ENCODE results near the gene LRCOL1.
A peak's percentile ranks its signal among the peaks of the same experiment; 100 is the strongest.

LRCOL1 gene

GRCh38 chr12:132610051-132610759 is at the start of gene LRCOL1:
LRCOL1 (minus strand) TSS chr12:132610582; CDS start chr12:132606251, 4,331 bp downstream.
- peak; percentile 59 for DNase-seq

- no peak for DNase-seq
Measured at GRCh38 chr12:132660052-132660451, 49.7 kb upstream of the LRCOL1 start.

DNA sequence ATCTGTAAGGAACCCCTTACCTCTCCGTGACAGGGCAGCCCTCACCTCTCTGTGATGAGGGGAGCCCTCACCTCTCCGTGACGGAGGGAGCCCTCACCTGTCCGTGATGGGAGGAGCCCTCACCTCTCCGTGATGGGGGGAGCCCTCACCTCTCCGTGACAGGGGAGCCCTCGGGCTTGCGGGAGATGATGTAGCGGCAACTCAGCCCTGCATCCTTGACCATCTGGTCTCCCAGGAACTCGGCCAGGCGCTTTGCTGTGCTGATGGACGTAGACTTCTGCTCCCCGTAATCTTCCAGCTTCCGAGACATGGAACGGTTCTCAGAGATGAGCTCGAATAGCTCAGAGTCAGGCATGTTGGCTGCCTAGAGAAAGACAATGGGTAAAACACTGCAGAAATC is 48.8 kb upstream of the LRCOL1 start:
- DNase-seq, result no peak

- no peak for DNase-seq
Measured at GRCh38 chr12:132658149-132658894, 47.9 kb upstream of the LRCOL1 start.

DNA sequence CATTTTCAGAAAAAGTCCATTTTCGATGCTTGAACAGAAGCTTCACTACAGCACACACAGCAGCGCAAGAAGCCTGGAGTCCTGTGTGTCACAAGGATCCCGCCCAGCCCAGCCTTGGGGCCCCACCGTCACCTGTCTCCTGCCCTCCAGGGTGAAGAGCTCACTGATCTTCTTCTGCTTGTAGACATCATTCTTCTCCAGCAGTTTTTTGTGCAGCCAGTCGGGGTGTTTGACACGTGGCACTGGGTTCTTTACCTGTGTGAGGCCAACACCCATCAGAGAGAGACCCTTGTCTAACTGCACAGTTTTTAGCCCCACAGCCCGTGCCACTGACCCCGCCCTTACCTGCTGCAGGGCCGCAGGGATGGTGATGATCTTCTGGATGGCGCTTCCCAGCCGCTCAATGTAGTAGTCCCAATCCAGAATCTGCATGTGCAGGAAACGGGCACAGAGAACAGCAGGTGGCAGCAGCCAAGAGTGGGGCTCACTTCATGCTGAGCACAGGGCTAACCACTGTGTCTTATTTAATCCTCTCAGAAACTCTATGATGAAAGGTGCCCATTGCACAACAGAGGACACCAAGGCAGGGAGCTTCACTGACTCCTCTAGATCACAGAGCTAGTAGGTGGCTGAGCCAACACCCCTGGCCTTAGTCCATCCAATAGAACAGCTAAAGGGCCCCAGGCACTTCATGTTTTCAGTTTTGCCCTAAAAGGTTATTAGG is 46.8 kb upstream of the LRCOL1 start:
- DNase-seq, result no peak

DNA sequence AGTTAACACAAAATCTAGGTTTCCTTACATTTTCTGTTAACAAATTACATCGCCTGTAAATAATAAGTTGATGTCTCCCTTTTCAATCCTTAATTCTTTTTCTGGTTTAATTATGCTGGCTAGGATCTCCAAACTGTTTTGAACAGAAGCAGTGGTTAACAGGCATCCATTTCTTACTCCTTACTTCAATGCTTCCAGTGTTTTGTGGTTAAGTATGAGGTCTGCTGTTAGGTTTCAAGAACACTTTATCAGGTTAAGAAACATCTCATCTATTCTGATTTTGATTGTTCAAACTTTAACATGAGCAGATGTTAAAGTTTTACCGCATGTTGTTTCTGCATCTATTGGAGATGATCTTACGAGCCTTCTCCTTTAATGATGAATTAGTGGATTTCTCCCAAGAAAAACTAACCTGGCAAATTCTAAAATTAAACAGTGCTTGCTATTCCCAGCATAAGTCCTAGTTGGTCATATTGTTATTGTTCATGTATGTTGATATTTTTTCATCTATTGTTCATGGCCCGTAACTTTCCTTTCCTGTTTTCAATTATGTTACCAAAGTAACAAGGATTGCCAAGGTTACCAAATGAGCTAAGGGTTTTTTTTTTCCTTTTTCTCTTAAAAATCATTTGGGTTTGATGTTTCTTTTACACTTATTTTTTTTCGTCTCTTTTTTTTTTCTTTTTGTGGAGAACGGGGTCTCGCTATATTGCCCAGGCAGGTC is 43.3 kb upstream of the LRCOL1 start:
- DNase-seq, result no peak

DNA sequence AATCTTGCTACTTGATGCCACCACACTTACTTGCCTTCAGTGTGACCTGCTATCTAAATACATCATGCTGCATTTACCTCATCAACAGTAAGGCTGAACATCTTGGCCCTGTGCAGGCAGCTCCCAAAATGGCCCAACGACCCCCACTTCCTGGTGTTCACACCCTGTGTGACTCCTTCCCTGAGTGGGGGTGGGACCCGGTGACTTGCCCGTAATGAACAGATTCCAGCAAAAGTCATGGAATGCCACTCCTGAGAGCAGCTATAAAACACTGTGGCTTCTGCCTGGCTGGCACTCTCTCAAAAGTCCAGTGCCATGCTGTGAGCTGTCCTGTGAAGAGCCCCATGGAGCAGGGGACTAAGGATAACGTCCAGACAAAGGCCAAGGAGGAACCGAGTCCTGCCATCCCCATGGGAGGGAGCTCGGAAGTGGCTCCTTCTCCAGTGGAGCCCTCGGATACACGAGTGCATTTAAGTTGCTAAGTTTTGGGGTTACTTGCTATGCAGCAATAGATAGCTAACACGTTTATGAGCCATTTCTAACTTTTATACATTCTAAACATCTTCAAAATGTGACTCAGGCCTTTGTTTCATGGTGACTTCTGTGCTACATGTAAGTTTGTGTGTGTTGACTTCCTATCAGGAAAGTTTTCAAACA is 41.2 kb upstream of the LRCOL1 start:
- DNase-seq, result no peak

DNA sequence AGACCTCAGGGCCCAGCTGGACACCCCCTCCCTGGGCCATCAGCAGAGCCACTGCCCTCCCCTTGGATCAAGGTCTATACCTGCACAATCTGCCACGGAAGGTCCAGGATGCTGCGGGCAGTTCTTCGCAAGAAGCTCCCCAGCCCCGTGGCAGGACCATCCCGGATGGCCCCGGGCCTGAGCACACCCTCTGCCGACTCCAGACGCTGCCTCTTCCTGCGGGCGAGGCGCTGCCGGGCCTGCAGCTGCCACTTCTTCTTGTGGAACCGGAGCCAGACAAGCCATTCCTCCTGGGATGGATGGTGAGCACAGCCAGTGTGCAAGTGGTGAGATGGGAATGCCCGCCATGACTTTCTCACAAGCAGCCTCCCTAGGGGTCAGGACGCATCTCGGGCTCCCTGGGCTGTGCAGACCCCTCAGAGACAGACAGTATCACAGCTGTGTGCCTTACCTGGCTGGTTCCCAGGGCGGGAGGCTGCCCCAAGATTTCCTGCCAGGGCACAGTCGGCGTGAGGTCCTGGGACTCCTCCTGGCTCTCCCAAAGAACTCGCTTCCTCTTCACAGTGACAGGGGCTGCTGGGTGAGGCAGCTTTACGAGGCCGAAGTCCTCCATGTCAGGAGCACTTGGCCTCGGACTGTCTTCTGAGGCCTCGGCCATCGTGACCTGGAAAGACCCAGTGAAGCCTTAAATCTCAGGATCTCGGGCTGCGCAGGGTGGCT is 39.0 kb upstream of the LRCOL1 start:
- no peak for DNase-seq

DNA sequence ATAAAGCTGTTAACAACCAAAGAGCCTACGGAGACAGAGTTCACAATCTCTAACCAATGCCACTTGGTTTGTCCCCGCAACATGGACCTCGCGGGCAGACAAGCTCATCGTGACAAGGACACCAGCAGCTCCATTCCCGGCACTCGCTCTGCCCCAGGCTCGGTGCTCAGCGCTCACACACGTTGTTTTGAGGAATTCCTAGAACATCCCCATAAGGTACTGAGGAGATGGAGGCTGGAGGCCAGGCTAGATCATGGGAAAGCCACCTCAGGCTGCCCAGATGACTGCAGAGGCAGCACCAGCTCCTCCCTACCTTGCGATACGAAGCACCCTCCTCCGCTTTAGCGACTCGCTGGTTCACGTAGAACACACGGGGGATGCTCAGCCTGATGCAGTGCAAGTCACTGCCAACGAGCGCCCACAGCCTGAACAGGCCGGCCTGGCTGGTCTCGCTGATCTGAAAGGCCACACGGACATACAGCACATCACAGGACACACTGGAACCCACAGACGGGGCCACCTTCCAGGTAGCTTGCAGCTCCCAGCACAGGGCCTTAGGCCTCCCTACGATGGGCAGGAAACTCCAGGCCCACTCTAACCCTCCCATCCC is 38.3 kb upstream of the LRCOL1 start:
- DNase-seq, result no peak

DNA sequence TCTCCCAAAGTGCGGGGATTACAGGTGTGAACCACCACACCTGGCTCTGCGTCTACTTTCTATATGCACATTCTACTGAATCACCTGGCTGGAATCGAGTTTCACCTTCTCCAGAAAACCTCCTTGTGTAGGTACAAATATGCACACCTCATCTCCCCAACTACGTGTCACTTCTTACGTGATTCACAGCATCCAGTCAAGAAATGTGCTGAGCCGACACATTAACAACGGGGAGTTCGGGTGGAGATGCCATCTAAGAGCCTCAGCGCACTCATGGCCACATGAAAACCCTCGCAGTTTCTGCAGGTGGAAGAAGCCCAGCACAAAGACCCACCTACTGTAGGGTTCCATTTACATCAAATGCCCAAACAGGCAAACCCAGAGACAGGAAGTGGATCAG is 37.5 kb upstream of the LRCOL1 start:
- no peak for DNase-seq

- DNase-seq, result no peak
Measured at GRCh38 chr12:132646850-132647249, 36.5 kb upstream of the LRCOL1 start.

DNA sequence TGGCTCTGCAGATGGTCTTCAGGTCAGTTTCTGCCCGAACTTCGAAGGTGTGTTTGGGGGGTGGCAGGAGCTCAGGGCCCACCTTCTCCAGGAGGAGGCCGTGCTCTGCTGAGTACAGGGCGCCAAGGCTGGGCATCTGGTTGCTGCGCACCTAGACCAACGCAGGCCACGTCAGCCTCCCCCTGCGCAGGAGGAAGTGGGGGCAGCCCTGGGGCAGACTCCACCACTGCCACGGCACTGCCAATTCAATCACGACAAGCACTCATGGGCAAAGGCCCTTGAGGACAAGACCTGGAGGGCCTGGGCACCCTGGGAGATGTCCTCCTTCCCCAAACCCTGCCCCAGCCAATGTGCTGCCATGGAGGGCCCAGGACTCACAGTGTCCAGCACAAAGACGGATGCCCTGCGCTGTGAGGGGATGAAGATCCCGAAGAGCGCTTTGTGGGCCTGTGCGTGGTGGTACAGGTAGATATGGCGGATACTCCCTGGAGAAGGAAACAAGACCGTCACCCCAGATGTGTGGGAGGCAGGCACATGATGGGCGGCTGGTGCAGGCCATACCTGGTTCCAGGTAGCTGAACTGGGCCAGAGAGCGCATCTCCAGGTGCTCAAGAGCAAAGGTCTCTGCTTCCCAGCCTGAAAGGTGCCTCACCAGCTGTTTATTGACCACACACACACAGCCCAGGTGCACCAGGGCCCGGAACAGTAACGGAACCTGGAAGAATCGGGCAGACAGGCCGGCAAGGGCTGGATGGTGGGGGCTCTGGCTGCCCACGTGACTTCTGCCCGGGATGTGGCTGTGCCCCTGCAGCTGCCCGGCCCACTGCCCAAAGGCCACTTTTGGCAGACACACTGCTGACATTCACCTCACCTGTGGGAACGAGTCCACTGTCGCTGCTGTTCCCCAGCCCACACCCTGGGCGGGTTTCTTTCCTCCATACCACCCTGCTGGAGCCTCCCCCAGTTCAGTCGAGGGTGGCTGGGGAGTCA is 32.8 kb upstream of the LRCOL1 start:
- DNase-seq, result no peak

GRCh38 chr12:132641811-132642650 is 31.6 kb upstream of the LRCOL1 start:
- no peak for DNase-seq

- no peak for DNase-seq
Measured at GRCh38 chr12:132640936-132641335, 30.6 kb upstream of the LRCOL1 start.

- no peak for DNase-seq
Measured at GRCh38 chr12:132639956-132640520, 29.7 kb upstream of the LRCOL1 start.

DNA sequence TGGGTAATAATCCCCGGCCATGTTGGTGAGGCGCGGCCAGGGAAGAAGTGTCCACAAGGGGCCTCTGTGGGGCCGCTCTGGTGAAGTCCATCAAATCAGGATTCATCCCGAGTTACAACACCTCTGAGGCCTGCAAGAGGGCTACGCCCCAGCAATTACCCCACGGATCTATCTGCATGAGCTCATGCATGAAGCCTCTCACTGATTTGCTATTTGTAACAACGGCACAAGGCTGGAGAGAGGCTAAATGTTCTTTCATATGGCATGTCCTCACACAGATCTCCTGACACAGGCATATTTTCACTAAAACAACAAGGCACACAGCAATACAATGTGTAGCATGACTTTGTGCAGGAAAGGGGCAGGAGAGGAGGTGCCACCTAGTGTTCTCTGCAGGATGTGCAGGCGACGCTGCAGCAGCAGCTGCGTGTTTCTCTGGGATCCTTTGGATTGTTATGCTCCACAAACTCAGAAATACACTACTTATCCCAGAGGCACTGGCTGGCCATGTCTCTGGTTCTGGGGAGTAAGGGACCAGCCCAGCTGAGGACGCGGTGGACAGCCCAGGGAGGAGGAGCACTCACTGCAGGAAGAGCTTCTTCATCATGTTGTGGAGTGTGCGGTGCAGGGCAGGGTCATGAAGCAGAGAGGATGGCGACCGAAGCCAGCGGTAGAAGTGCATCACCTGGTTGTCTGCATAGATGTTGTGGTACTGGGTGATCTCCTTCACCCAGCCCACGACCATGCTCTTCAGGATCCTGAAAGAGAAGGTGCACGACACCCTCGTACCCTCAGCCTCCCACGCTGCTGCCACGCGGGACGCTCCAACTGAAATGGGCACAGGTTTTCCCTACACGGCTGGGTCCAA is 28.4 kb upstream of the LRCOL1 start:
- no peak for DNase-seq

- no peak for DNase-seq
Measured at GRCh38 chr12:132637811-132638210, 27.4 kb upstream of the LRCOL1 start.
